Caki2 (cell line): ENCODE data around the gene RAD51AP2. TPM values are rescaled to one million over a fixed set of nuclear protein-coding genes. Genes with fewer than 3 reads are reported as not detected.

Experiments
- DNase-seq: peaks from one replicate; pipeline ENCODE4 v3.0.0-alpha.2; 2015; ENCODE audit warnings: low read depth
- in situ Hi-C: cut with HindIII; loops from 2 replicates; pipeline ENCODE4 v1.10.0; 2016; ENCODE audit warnings: low sequenced_read_pairs, low pct_unique_long_range_greater_than_20kb, mixed read lengths
- total RNA-seq: library from RNA; depleted of rRNA; stranded (reverse); fragments of >200 nt; shearing (Covaris generic); gene quantifications from 2 replicates; pipeline ENCODE4 v1.2.3, GENCODE V29; 2014; ENCODE audit warnings: low replicate concordance; rRNA removed

The RAD51AP2 gene
- total RNA-seq, 1 experiment from 2014 or later = not detected

GRCh38 chr2:17482651-17483050, 35.6 kb downstream of the RAD51AP2 start:
- no peak for DNase-seq

GRCh38 chr2:17479875-17480274, 38.4 kb downstream of the RAD51AP2 start:
- in situ Hi-C loops = no loop called here

More at GRCh38 chr2:17482651-17483050, 35.6 kb downstream of the RAD51AP2 start:
- in situ Hi-C loops = no loop called here

GRCh38 chr2:17476830-17477229, 41.4 kb downstream of the RAD51AP2 start:
- DNase-seq = no peak
- in situ Hi-C loops = no loop called here

More at GRCh38 chr2:17479875-17480274, 38.4 kb downstream of the RAD51AP2 start:
- DNase-seq = no peak

GRCh38 chr2:17476064-17476463, 42.2 kb downstream of the RAD51AP2 start:
- in situ Hi-C loops = no loop called here
- DNase-seq = no peak

GRCh38 chr2:17475286-17475685, 43.0 kb downstream of the RAD51AP2 start:
- no peak for DNase-seq
- in situ Hi-C loops = no loop called here

GRCh38 chr2:17471979-17472378, 46.3 kb downstream of the RAD51AP2 start:
- in situ Hi-C loops = no loop called here
- no peak for DNase-seq

- in situ Hi-C loops = no loop called here
These were observed 47.2 kb downstream of the RAD51AP2 start for GRCh38 chr2:17470855-17471641.

GRCh38 chr2:17461087-17461475, 57.2 kb downstream of the RAD51AP2 start:
- in situ Hi-C loops = no loop called here
- no peak for DNase-seq

More at GRCh38 chr2:17470855-17471641, 47.2 kb downstream of the RAD51AP2 start:
- DNase-seq = peak; percentile 38

Other genes starting within 250 kb of the RAD51AP2 start
- 52.5 and 68.6 TPM in 2 replicates for gene VSNL1, start 22.3 kb upstream of the RAD51AP2 start, total RNA-seq
- 5.9 and 10.7 TPM in 2 replicates for gene SMC6, start 235.4 kb upstream of the RAD51AP2 start, total RNA-seq
- gene GEN1, start 235.7 kb upstream of the RAD51AP2 start, total RNA-seq = 5.5 and 18.9 TPM in 2 replicates